ENCODE measurements around the gene BMPER. TPM values are rescaled to one million over a fixed set of nuclear protein-coding genes. Genes with fewer than 3 reads are reported as not detected.

Gene BMPER
- total RNA-seq, 1 experiment from 2014 or later = 6.7 TPM

DNA sequence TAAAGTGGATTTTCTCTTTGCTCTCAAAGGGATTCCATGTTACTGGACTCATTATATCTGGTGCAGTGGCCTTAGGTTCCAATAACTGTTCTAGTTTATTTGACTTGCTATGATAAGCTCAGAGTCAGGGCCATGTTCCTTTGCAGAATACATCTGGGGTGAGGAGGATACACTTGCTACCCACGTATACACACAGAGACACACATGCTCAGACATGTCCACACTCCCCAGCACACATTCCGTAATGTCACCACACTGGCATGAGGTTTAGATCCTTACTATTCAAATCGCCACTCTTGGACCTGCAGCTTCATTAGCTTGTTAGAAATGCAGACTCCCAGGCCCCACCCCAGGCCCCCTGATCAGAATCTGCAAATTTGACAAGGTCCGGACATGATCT, 195.3 kb downstream of the BMPER start:
- Histone ChIP-seq H3K27ac (ENCODE audit: low read depth, low read length, poor library complexity, severe bottlenecking) (no peak overlapping the region), H3K27me3 (replicated peaks; ENCODE audit: insufficient read depth, low read depth, low read length, poor library complexity) (no peaks in the 10 kb centered on the region), H3K4me3 (ENCODE audit: low read depth, low read length, poor library complexity, severe bottlenecking) (no peak overlapping the region), H3K4me1 (ENCODE audit: insufficient read depth, low read length, poor library complexity, severe bottlenecking) (peaks cover 21% of the 10 kb centered on the region), H3K9me3 (ENCODE audit: low read depth, low read length, poor library complexity, severe bottlenecking) (no peaks in the 10 kb centered on the region), H3K36me3 (ENCODE audit: insufficient read depth, low read length, poor library complexity, severe bottlenecking) (no peaks in the 10 kb centered on the region)
- intact Hi-C loops (cut with micrococcal nuclease; ENCODE audit: unreplicated experiment) = no loop called here
- POLR2A ChIA-PET (ENCODE audit: low non-redundant PET) = no interaction called here
- CTCF ChIA-PET = interaction anchor here (0.6 kb wide), 1 partner anchor 1599 kb away, joined by 3 read pairs; no protein-coding TSS in a partner anchor
- TF ChIP-seq CTCF (conservative IDR thresholded peaks at IDR 0.05; ENCODE audit: low read depth, low read length) (no peak), EZH2 (IDR thresholded peaks at IDR 0.05; ENCODE audit: borderline replicate concordance, low read depth, low read length, poor library complexity, severe bottlenecking) (no peak)
- no peak for DNase-seq (ENCODE audit: low spot score)
- BruUV-seq (replicated peaks) = no TSS peak

DNA sequence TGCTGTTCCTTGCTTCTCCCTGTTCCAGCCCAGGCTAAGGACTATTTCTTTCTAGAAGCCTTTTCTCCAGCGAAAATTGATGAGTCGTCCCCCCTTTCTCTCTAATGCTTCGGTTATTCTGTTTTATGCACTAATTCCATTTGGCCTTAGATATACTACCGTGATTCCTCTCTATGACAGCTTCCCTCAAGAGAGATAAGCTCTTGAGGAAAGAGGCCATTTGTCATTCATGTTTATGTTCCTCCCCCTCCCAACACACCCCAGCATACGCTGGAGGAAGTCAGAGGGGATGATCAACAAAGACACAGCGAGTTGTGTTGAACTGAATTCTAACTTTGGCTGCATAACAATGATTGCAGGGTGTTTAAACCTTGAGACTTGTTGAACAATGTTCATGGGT, 198.8 kb downstream of the BMPER start:
- no peak for TF ChIP-seq CTCF (conservative IDR thresholded peaks at IDR 0.05; ENCODE audit: low read depth, low read length)
- no peak for TF ChIP-seq EZH2 (IDR thresholded peaks at IDR 0.05; ENCODE audit: borderline replicate concordance, low read depth, low read length, poor library complexity, severe bottlenecking)
- intact Hi-C loops (cut with micrococcal nuclease; ENCODE audit: unreplicated experiment) = no loop called here
- H3K27ac ChIP-seq (ENCODE audit: low read depth, low read length, poor library complexity, severe bottlenecking) = no peak overlapping the region
- CTCF ChIA-PET = no interaction called here
- no peaks in the 10 kb centered on the region for H3K9me3 ChIP-seq (ENCODE audit: low read depth, low read length, poor library complexity, severe bottlenecking)
- peaks cover 38% of the 10 kb centered on the region for H3K4me1 ChIP-seq (ENCODE audit: insufficient read depth, low read length, poor library complexity, severe bottlenecking)
- POLR2A ChIA-PET (ENCODE audit: low non-redundant PET) = interaction anchor here (0.6 kb wide), 1 partner anchor 127 kb away, joined by 3 read pairs; no protein-coding TSS in a partner anchor
- no peaks in the 10 kb centered on the region for H3K36me3 ChIP-seq (ENCODE audit: insufficient read depth, low read length, poor library complexity, severe bottlenecking)
- H3K4me3 ChIP-seq (ENCODE audit: low read depth, low read length, poor library complexity, severe bottlenecking) = no peak overlapping the region
- H3K27me3 ChIP-seq (replicated peaks; ENCODE audit: insufficient read depth, low read depth, low read length, poor library complexity) = no peaks in the 10 kb centered on the region
- no TSS peak for BruUV-seq (replicated peaks)
- peak; percentile 32 for DNase-seq (ENCODE audit: low spot score)

DNA sequence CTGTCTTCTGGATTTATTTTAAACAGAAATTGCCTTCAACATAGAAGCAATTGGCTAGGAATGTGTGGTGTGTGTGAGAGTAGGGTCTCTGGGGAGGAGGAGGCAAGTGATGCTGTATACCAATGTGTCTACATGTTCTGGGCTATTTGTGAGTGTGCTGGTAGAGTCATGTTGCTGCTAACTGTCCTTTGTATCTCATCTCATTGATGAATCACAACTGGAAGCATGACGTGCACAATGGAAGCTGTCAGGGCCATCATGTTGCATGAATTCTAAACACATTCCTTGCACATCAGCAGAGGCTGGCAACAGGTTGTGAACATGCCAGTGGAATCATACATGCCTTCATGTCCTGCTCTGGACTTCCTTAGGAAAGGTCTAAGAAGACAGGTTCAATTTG, 199.7 kb downstream of the BMPER start:
- no peak for DNase-seq (ENCODE audit: low spot score)

More for the DNA sequence above, 199.7 kb downstream of the BMPER start:
- Histone ChIP-seq H3K27ac (ENCODE audit: low read depth, low read length, poor library complexity, severe bottlenecking) (no peak overlapping the region), H3K27me3 (replicated peaks; ENCODE audit: insufficient read depth, low read depth, low read length, poor library complexity) (no peaks in the 10 kb centered on the region), H3K9me3 (ENCODE audit: low read depth, low read length, poor library complexity, severe bottlenecking) (no peaks in the 10 kb centered on the region), H3K4me1 (ENCODE audit: insufficient read depth, low read length, poor library complexity, severe bottlenecking) (peaks cover 38% of the 10 kb centered on the region), H3K4me3 (ENCODE audit: low read depth, low read length, poor library complexity, severe bottlenecking) (no peak overlapping the region), H3K36me3 (ENCODE audit: insufficient read depth, low read length, poor library complexity, severe bottlenecking) (no peaks in the 10 kb centered on the region)
- TF ChIP-seq EZH2 (IDR thresholded peaks at IDR 0.05; ENCODE audit: borderline replicate concordance, low read depth, low read length, poor library complexity, severe bottlenecking) (no peak), CTCF (conservative IDR thresholded peaks at IDR 0.05; ENCODE audit: low read depth, low read length) (no peak)
- CTCF ChIA-PET = no interaction called here
- no TSS peak for BruUV-seq (replicated peaks)
- intact Hi-C loops (cut with micrococcal nuclease; ENCODE audit: unreplicated experiment) = no loop called here
- POLR2A ChIA-PET (ENCODE audit: low non-redundant PET) = no interaction called here
